Activated T-cell treated with anti-CD3 and anti-CD28 coated beads, Interleukin-2, amount 50 U/mL, for 4 hours (primary cell): ENCODE data around the gene GRIP2. TPM values are rescaled to one million over a fixed set of nuclear protein-coding genes. Genes with fewer than 3 reads are reported as not detected.

Source experiments
- ATAC-seq, 2 donors: fragments of 200-7000 bp; cut with Tn5 transposase; one replicate each; pipeline ENCODE4 v1.10.0; 2021
- DNase-seq: peaks from one replicate; pipeline ENCODE4 v3.0.0-alpha.2; 2020
- H3K27me3 Mint-ChIP-seq: one replicate; pipeline ENCODE4 v1.8.0; 2021; ENCODE audit warnings: low read depth, mixed read lengths
- H3K36me3 Mint-ChIP-seq: one replicate; pipeline ENCODE4 v1.8.0; 2022; ENCODE audit warnings: mixed read lengths; ENCODE audit not compliant: insufficient read depth
- H3K4me1 Mint-ChIP-seq: one replicate; pipeline ENCODE4 v1.8.0; 2021; ENCODE audit warnings: low read depth, mixed read lengths
- H3K4me3 Mint-ChIP-seq: one replicate; pipeline ENCODE4 v1.8.0; 2021; ENCODE audit warnings: mild to moderate bottlenecking, moderate library complexity, mixed read lengths
- H3K9me3 Mint-ChIP-seq: one replicate; pipeline ENCODE4 v1.8.0; 2021; ENCODE audit warnings: mixed read lengths
- total RNA-seq, 3 donors: library from RNA; stranded (reverse); gene quantifications; one replicate each; pipeline ENCODE4 v1.2.1, GENCODE V29; 2021

Gene GRIP2
- total RNA-seq, result not detected

GRCh38 chr3:14539742-14540491 lies at the start of gene GRIP2:
GRIP2 (minus strand) TSS chr3:14540342; CDS start chr3:14540308, 34 bp downstream.
- ATAC-seq (no peak), DNase-seq (no peak)
- H3K4me1 Mint-ChIP-seq, result no peaks in the 10 kb centered on the region
- H3K4me3 Mint-ChIP-seq, result no peak within 1 kb of the TSS
- H3K9me3 Mint-ChIP-seq, result no peaks in the 10 kb centered on the region
- no peaks in the 10 kb centered on the region for H3K27me3 Mint-ChIP-seq
- H3K36me3 Mint-ChIP-seq, result no peaks in the 10 kb centered on the region

GRCh38 chr3:14588425-14589112 lies 48.4 kb upstream of the GRIP2 start:
- Mint-ChIP-seq H3K9me3 (no peaks in the 10 kb centered on the region), H3K4me3 (no peak overlapping the region), H3K36me3 (no peaks in the 10 kb centered on the region), H3K4me1 (no peaks in the 10 kb centered on the region), H3K27me3 (peaks cover 23% of the 10 kb centered on the region)
- DNase-seq (no peak), ATAC-seq (no peak)

DNA sequence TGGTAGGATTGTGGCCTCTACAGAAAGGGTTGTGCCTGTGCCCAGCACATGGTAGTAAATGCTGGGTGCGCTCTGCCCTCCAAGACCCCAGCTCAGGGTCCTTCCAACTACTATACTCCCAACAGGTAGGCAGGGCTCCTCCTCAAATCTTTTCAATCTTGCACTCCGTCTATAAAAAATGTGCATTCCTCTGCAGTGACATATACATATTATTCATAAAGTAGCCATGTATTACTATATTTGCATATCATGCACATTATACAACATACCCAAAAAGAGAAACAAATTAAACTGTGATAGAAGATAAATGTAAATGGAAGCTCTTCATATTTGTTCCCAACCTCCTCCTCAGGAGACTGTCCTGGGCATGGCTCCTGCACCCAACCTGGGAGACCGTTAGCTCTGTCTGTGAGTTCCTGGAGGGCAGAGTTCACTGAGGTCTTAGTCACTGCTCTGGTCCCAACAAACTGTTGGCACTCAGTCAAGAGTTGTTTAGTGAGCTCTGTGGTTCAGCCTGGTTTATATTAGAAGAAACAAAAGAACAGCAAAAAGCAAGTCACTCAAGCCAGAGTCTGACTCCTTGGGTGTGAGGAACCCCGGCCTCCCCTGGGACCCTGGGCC lies 47.7 kb upstream of the GRIP2 start:
- Mint-ChIP-seq H3K36me3 (no peaks in the 10 kb centered on the region), H3K4me1 (no peaks in the 10 kb centered on the region), H3K27me3 (peaks cover 20% of the 10 kb centered on the region), H3K4me3 (no peak overlapping the region), H3K9me3 (no peaks in the 10 kb centered on the region)
- DNase-seq (no peak), ATAC-seq (no peak)

- DNase-seq (no peak), ATAC-seq (no peak)
- Mint-ChIP-seq H3K9me3 (no peaks in the 10 kb centered on the region), H3K27me3 (peaks cover 23% of the 10 kb centered on the region), H3K36me3 (no peaks in the 10 kb centered on the region), H3K4me3 (no peak overlapping the region), H3K4me1 (no peaks in the 10 kb centered on the region)
These were observed 46.5 kb upstream of the GRIP2 start for GRCh38 chr3:14586611-14587010.

- DNase-seq (no peak), ATAC-seq (no peak)
- peaks cover 16% of the 10 kb centered on the region for H3K27me3 Mint-ChIP-seq
- no peak overlapping the region for H3K4me3 Mint-ChIP-seq
- no peaks in the 10 kb centered on the region for H3K9me3 Mint-ChIP-seq
- H3K4me1 Mint-ChIP-seq, result no peaks in the 10 kb centered on the region
- H3K36me3 Mint-ChIP-seq, result no peaks in the 10 kb centered on the region
These were observed 43.5 kb upstream of the GRIP2 start for GRCh38 chr3:14583548-14584091.

DNA sequence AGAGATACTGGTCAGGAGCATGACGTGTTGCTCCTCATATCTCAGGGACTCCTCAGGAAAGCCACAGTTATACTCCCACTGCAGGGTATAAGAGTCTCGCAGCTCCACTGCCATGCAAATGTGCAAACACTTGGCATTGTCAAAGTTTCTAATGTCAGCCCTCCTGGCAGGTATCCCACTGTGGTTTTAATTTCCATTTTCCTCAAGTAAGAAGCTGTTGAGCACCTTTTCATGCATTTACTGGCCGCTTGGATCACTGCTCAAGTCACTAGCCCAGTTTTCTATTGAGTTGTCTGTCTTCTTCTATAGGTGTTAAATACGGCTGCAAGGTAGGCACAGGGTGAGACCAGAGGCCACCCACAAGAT lies 41.9 kb upstream of the GRIP2 start:
- H3K36me3 Mint-ChIP-seq, result no peaks in the 10 kb centered on the region
- H3K4me1 Mint-ChIP-seq, result no peaks in the 10 kb centered on the region
- ATAC-seq (no peak), DNase-seq (no peak)
- H3K9me3 Mint-ChIP-seq, result no peaks in the 10 kb centered on the region
- H3K4me3 Mint-ChIP-seq, result no peak overlapping the region
- peaks cover 16% of the 10 kb centered on the region for H3K27me3 Mint-ChIP-seq

DNA sequence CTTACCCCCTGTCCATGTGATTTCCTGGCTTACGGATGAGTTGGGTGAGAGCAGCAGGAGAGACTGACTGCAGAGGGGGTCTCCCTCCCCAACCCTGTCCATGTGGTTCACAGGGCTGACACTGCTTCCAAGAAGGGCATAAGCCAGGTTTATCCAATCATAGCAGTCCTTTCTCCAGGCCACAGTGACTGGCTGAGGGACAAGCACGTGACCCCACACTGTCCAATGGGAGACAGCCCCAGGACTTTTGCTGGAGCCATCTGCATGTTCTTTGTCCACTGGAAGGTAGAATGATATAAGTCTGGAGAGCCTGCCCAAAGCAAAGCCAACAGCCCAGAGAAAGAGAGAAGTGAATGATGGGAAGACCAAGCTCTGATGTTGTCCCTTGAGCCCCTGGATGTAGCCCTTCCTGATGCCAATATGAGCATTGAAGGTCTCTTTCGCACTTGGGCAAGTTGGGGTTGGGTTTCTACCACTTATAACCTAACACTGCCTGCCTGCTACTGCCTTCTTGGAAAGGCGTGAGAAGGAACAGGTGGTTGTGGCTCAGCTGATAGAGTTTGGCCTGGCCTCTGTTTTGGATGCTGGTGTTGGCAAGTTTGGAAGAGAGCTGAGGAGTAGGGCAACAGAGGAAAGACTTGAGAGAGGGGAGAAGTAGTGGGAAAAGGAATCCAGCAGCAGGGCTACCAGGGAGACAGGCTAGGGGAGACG lies 41.3 kb upstream of the GRIP2 start:
- no peaks in the 10 kb centered on the region for H3K9me3 Mint-ChIP-seq
- ATAC-seq, result no peak

DNA sequence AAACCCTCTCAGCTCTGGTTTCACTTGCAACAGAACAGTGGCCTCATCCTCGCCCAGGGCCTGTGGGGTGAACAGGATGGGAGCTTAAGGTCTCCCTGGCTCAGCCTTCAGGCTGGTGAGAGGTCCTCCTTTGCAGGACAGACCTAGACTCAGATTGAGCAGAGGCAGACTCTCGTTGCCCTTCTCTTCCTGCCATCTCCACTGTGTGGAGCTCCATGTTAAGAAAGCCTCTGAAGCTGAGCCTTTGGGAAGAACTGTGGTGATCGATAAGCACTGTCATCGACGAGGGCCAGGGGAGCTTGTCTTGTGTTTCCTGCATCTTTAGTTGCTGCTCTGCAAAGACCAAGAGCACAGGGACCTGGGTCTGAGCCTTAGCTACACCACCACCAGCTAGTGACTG lies 37.8 kb upstream of the GRIP2 start:
- Mint-ChIP-seq H3K36me3 (no peaks in the 10 kb centered on the region), H3K27me3 (peaks cover 9% of the 10 kb centered on the region), H3K9me3 (no peaks in the 10 kb centered on the region), H3K4me3 (no peak overlapping the region), H3K4me1 (no peaks in the 10 kb centered on the region)
- DNase-seq (no peak), ATAC-seq (no peak)

More for the DNA sequence above, 41.3 kb upstream of the GRIP2 start:
- no peak for DNase-seq
- Mint-ChIP-seq H3K4me1 (no peaks in the 10 kb centered on the region), H3K4me3 (no peak overlapping the region), H3K27me3 (peaks cover 16% of the 10 kb centered on the region), H3K36me3 (no peaks in the 10 kb centered on the region)

DNA sequence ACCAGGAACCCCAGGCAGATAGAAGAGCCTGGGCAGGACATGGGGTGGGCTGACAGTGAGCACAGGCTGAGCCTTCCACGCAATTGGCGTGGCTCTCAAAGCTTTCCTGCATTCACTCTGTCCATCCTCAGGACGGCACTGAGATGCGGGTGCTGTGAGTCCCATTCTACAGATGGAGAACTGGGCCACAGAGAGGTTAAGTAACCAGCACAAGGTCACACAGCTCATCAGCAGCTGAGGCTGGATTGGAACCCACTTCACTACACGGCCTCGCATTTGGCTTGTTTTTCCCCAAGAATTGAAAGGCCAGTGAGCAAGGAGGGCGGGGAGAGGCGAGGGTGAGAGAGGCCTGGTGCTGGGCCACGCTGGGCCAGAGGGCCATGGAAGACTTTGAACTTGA lies 36.0 kb upstream of the GRIP2 start:
- DNase-seq, result no peak
- H3K36me3 Mint-ChIP-seq, result no peaks in the 10 kb centered on the region
- no peak for ATAC-seq

GRCh38 chr3:14574183-14574582 lies 34.0 kb upstream of the GRIP2 start:
- H3K4me1 Mint-ChIP-seq, result no peaks in the 10 kb centered on the region

More for the DNA sequence above, 36.0 kb upstream of the GRIP2 start:
- Mint-ChIP-seq H3K27me3 (peaks cover 2% of the 10 kb centered on the region), H3K9me3 (no peaks in the 10 kb centered on the region), H3K4me1 (no peaks in the 10 kb centered on the region), H3K4me3 (no peak overlapping the region)

DNA sequence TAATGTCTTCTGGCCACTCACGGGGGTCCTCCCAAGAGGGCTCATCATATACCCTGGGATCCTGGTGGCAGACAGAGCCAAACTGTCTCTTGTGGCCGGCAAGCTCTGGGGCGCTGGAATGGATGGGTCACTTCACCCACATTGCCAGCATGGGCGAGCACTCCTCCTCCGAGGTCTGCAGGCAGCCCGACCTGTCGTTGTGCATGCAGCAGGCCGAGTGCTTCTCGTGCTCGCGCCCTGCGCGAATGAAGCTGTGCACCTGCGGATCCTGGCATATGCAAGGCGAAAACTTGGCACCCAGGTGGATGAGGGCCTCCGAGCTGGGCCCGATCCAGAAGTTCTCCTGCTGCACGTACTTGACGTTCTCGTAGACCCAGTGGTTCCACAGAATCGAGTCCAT lies 33.6 kb upstream of the GRIP2 start:
- no peak for ATAC-seq
- DNase-seq, result no peak
- H3K4me1 Mint-ChIP-seq, result no peaks in the 10 kb centered on the region
- H3K4me3 Mint-ChIP-seq, result no peak overlapping the region
- peaks cover 2% of the 10 kb centered on the region for H3K27me3 Mint-ChIP-seq
- H3K36me3 Mint-ChIP-seq, result no peaks in the 10 kb centered on the region
- no peaks in the 10 kb centered on the region for H3K9me3 Mint-ChIP-seq

More at GRCh38 chr3:14574183-14574582, 34.0 kb upstream of the GRIP2 start:
- Mint-ChIP-seq H3K27me3 (peaks cover 2% of the 10 kb centered on the region), H3K9me3 (no peaks in the 10 kb centered on the region), H3K36me3 (no peaks in the 10 kb centered on the region), H3K4me3 (no peak overlapping the region)
- DNase-seq (no peak), ATAC-seq (no peak)

GRCh38 chr3:14570864-14571263 lies 30.7 kb upstream of the GRIP2 start:
- Mint-ChIP-seq H3K9me3 (no peaks in the 10 kb centered on the region), H3K4me1 (no peaks in the 10 kb centered on the region), H3K4me3 (no peak overlapping the region), H3K27me3 (no peaks in the 10 kb centered on the region), H3K36me3 (no peaks in the 10 kb centered on the region)
- DNase-seq (no peak), ATAC-seq (no peak)

DNA sequence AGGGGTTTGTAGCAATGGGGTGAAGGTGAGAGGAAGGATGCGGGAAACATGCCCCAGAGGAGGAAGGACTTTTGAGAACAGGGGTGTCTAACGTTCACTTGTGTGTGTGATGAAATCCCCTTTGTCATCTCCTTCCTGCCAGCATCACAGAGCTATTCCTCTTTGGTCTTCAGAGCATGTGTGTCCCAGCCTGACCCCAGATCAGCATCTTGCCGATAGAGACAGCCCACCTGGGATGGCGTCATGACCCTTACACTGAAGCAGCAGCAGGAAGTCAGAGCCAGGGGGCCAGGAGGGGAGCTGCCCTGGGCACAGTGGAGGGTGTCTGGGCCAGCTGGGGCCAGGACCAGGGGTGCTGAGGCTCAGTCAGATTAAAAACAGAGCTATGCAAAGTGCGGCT lies 29.9 kb upstream of the GRIP2 start:
- ATAC-seq, result no peak
- Mint-ChIP-seq H3K36me3 (no peaks in the 10 kb centered on the region), H3K4me3 (no peak overlapping the region), H3K4me1 (no peaks in the 10 kb centered on the region), H3K27me3 (peaks cover 2% of the 10 kb centered on the region), H3K9me3 (no peaks in the 10 kb centered on the region)
- no peak for DNase-seq

DNA sequence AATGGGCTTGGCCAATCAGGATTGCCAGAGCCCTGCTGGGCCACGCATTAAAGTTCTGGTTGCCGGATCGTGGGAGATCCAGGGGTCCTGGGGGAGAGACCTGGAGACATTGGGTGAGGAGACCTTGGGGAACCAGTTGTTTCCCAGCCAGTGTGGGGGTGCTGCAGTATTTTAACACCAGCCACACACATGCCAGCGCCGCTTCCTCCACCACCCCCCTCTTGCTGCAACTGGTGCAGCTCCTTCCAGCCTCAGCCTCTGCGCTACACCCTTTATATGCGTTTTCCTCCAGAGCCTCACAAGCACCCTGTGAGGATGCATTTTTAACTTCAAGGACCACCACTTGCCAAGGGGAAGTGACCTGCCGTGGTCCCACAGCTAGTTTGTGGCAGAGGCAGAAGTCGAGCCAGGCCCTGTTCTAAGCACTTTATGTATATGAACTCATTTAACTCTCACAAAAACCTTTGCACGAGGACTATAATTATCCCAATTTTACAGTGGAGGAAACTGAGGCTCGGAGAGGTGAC lies 29.4 kb upstream of the GRIP2 start:
- Mint-ChIP-seq H3K36me3 (no peaks in the 10 kb centered on the region), H3K27me3 (peaks cover 4% of the 10 kb centered on the region), H3K4me1 (no peaks in the 10 kb centered on the region), H3K4me3 (no peak overlapping the region), H3K9me3 (no peaks in the 10 kb centered on the region)
- no peak for ATAC-seq
- DNase-seq, result no peak
